Activated CD8-positive, alpha-beta T cell treated with anti-CD3 and anti-CD28 coated beads for 36 hours (primary cell): ENCODE results near the gene IL19. TPM values are rescaled to one million over a fixed set of nuclear protein-coding genes. Genes with fewer than 3 reads are reported as not detected.
A peak's percentile ranks its signal among the peaks of the same experiment; 100 is the strongest.

ENCODE experiments used
- ATAC-seq: fragments of 200-7000 bp; cut with Tn5 transposase; one replicate; pipeline ENCODE4 v1.10.0; 2021; ENCODE audit warnings: mild to moderate bottlenecking, moderate library complexity
- CTCF ChIA-PET: fragments of 350-600 bp; sonication (Branson Sonifier 250); formaldehyde crosslinking; loops from one replicate; lab custom pipeline; 2021; ENCODE audit warnings: antibody characterized with exemption; lab: Charles Lee
- POLR2A ChIA-PET: fragments of 350-600 bp; sonication (Branson Sonifier 250); formaldehyde crosslinking; loops from one replicate; lab custom pipeline; 2021; ENCODE audit warnings: antibody characterized with exemption; lab: Charles Lee
- DNase-seq: peaks from one replicate; pipeline ENCODE4 v3.0.0-alpha.2; 2020
- H3K27ac Mint-ChIP-seq: one replicate; pipeline ENCODE4 v1.8.0; 2021; ENCODE audit warnings: mild to moderate bottlenecking, mixed read lengths
- H3K27me3 Mint-ChIP-seq: one replicate; pipeline ENCODE4 v1.8.0; 2021; ENCODE audit warnings: mixed read lengths
- H3K36me3 Mint-ChIP-seq: one replicate; pipeline ENCODE4 v1.8.0; 2021; ENCODE audit warnings: low read depth, mixed read lengths
- H3K4me1 Mint-ChIP-seq: one replicate; pipeline ENCODE4 v1.8.0; 2021; ENCODE audit warnings: low read depth, mixed read lengths
- H3K4me3 Mint-ChIP-seq: one replicate; pipeline ENCODE4 v1.8.0; 2021; ENCODE audit warnings: mild to moderate bottlenecking, moderate library complexity, mixed read lengths
- H3K9me3 Mint-ChIP-seq: one replicate; pipeline ENCODE4 v1.8.0; 2021; ENCODE audit warnings: mixed read lengths
- intact Hi-C: fragments of 100-400 bp; cut with micrococcal nuclease; formaldehyde crosslinking; loops from one replicate; pipeline ENCODE4 v1.10.0; 2022
- total RNA-seq, 2 experiments: library from RNA; stranded (reverse); gene quantifications; one replicate each; pipeline ENCODE4 v1.2.3, GENCODE V29; 2021
- TF ChIP-seq, protein P1 (sequence below): fragments of 200-600 bp; IDR thresholded peaks from one replicate; pipeline ENCODE4 v1.8.0; 2022; ENCODE audit warnings: antibody characterized with exemption, mild to moderate bottlenecking

The IL19 gene
- total RNA-seq, 2 experiments from 2014 or later = not detected

GRCh38 chr1:206886831-206887230, 116.3 kb downstream of the IL19 start:
- Mint-ChIP-seq H3K4me1 (peaks cover 27% of the 10 kb centered on the region), H3K9me3 (no peaks in the 10 kb centered on the region), H3K4me3 (no peak overlapping the region), H3K27ac (no peak overlapping the region), H3K27me3 (no peaks in the 10 kb centered on the region), H3K36me3 (no peaks in the 10 kb centered on the region)
- ChIA-PET CTCF (interaction anchor here (0.6 to 3.0 kb wide), 7 partner anchors 10 to 890 kb away, joined by 3 to 16 read pairs (median 3); partner anchors contain the start of gene IL20), POLR2A (interaction anchor here (0.6 kb wide), 1 partner anchor 174 kb away, joined by 3 read pairs; no protein-coding TSS in a partner anchor)
- no peak for ATAC-seq
- TF ChIP-seq, protein P1, sequence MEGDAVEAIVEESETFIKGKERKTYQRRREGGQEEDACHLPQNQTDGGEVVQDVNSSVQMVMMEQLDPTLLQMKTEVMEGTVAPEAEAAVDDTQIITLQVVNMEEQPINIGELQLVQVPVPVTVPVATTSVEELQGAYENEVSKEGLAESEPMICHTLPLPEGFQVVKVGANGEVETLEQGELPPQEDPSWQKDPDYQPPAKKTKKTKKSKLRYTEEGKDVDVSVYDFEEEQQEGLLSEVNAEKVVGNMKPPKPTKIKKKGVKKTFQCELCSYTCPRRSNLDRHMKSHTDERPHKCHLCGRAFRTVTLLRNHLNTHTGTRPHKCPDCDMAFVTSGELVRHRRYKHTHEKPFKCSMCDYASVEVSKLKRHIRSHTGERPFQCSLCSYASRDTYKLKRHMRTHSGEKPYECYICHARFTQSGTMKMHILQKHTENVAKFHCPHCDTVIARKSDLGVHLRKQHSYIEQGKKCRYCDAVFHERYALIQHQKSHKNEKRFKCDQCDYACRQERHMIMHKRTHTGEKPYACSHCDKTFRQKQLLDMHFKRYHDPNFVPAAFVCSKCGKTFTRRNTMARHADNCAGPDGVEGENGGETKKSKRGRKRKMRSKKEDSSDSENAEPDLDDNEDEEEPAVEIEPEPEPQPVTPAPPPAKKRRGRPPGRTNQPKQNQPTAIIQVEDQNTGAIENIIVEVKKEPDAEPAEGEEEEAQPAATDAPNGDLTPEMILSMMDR = no peak
- intact Hi-C loops = no loop called here
- no peak for DNase-seq

DNA sequence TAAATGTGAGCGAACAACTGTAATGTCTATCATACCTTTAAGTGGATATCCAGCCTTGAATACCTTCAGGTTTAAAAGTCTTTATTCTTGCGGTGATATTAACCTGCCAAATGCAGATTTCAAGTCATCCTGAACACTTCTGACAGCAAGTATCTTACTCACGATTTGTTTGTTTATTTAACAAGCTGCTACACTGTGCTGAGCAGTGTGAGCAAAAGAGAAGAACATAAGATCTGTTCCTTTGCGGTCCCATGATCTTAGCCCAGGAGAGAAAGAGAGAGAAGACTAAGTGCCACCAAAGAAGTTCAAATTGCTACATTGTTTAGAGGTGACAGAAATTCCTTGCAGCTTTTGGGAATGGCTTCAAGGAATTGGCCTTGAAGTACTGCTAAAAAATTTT, 117.1 kb downstream of the IL19 start:
- Mint-ChIP-seq H3K27ac (no peak overlapping the region), H3K27me3 (no peaks in the 10 kb centered on the region), H3K4me3 (no peak overlapping the region), H3K36me3 (no peaks in the 10 kb centered on the region), H3K4me1 (peaks cover 29% of the 10 kb centered on the region), H3K9me3 (no peaks in the 10 kb centered on the region)
- ChIA-PET POLR2A (interaction anchor here (0.7 kb wide), 1 partner anchor 13 kb away, joined by 3 read pairs; no protein-coding TSS in a partner anchor), CTCF (interaction anchor here (0.7 to 3.0 kb wide), 8 partner anchors 10 to 94 kb away, joined by 3 to 16 read pairs (median 4); partner anchors contain the start of genes IL20 and IL24)
- intact Hi-C loops = no loop called here
- no peak for DNase-seq
- TF ChIP-seq, protein P1 = no peak
- ATAC-seq = no peak

GRCh38 chr1:206890125-206891060, 119.8 kb downstream of the IL19 start:
- intact Hi-C loops = no loop called here
- no peaks in the 10 kb centered on the region for H3K9me3 Mint-ChIP-seq
- H3K4me1 Mint-ChIP-seq = peaks cover 49% of the 10 kb centered on the region
- ChIA-PET POLR2A (interaction anchor here (0.9 kb wide), 1 partner anchor 11 kb away, joined by 4 read pairs; no protein-coding TSS in a partner anchor), CTCF (interaction anchor here (0.6 to 2.9 kb wide), 4 partner anchors 7 to 45 kb away, joined by 3 to 14 read pairs (median 6); partner anchors contain the start of gene IL20)
- no peaks in the 10 kb centered on the region for H3K36me3 Mint-ChIP-seq
- TF ChIP-seq, protein P1 = no peak
- no peak overlapping the region for H3K4me3 Mint-ChIP-seq
- peak overlapping the region; percentile 4 for H3K27ac Mint-ChIP-seq
- DNase-seq (no peak), ATAC-seq (peak; percentile 65)
- no peaks in the 10 kb centered on the region for H3K27me3 Mint-ChIP-seq

- Mint-ChIP-seq H3K4me1 (peaks cover 59% of the 10 kb centered on the region), H3K27me3 (no peaks in the 10 kb centered on the region), H3K27ac (no peak overlapping the region), H3K36me3 (no peaks in the 10 kb centered on the region), H3K4me3 (no peak overlapping the region), H3K9me3 (no peaks in the 10 kb centered on the region)
- CTCF ChIA-PET = interaction anchor here (1.5 to 2.9 kb wide), 4 partner anchors 8 to 42 kb away, joined by 3 to 14 read pairs (median 6); partner anchors contain the start of gene IL20
- intact Hi-C loops = no loop called here
- no peak for DNase-seq
- ATAC-seq = no peak
- TF ChIP-seq, protein P1 = no peak
- POLR2A ChIA-PET = no interaction called here
These were observed 120.8 kb downstream of the IL19 start for GRCh38 chr1:206891412-206891811.

Other genes starting within 250 kb of the IL19 start
- 100 to 1,000 TPM; 100 to 102 TPM for gene EIF2D, start 158.3 kb upstream of the IL19 start, total RNA-seq
- 1 to 10 TPM; 4.7 to 4.9 TPM for gene DYRK3, start 135.2 kb upstream of the IL19 start, total RNA-seq
- 10 to 100 TPM; 50.4 to 51.4 TPM for gene MAPKAPK2, start 85.9 kb upstream of the IL19 start, total RNA-seq
- gene IL10, start 1.7 kb downstream of the IL19 start, total RNA-seq = under 1 TPM in 1 of 2 experiments, not detected in 1; 0.32 TPM
- not detected for gene IL20, start 94.8 kb downstream of the IL19 start, total RNA-seq
- gene IL24, start 126.7 kb downstream of the IL19 start, total RNA-seq = under 1 TPM; 0.54 to 0.81 TPM
- gene FCMR, start 151.2 kb downstream of the IL19 start, total RNA-seq = 10 to 100 TPM; 49.4 to 51.7 TPM
- under 1 TPM in 1 of 2 experiments, not detected in 1; 0.07 TPM for gene PIGR, start 175.7 kb downstream of the IL19 start, total RNA-seq
- not detected for gene FCAMR, start 199.7 kb downstream of the IL19 start, total RNA-seq